Neuron (in vitro differentiated cells): Measurements from ENCODE around the gene EVA1B.

ENCODE experiments used
- H2AFZ ChIP-seq: one replicate; pipeline ENCODE4 v1.6.1; 2013; ENCODE audit warnings: low read depth, mild to moderate bottlenecking, inconsistent platforms, low read length, moderate library complexity
- H3K27me3 ChIP-seq: one replicate; pipeline ENCODE4 v1.6.1; 2013; ENCODE audit warnings: low read length; ENCODE audit not compliant: insufficient read depth
- H3K36me3 ChIP-seq: one replicate; pipeline ENCODE4 v1.6.1; 2013; ENCODE audit warnings: low read length; ENCODE audit not compliant: insufficient read depth
- H3K4me1 ChIP-seq: one replicate; pipeline ENCODE4 v1.6.1; 2013; ENCODE audit warnings: low read length; ENCODE audit not compliant: insufficient read depth
- H3K4me3 ChIP-seq: 2 replicates; pipeline ENCODE4 v1.5.1; 2013; ENCODE audit warnings: mild to moderate bottlenecking, low read length, moderate library complexity
- H3K9me3 ChIP-seq: one replicate; pipeline ENCODE4 v1.6.1; 2013; ENCODE audit warnings: low read length

The EVA1B gene

DNA sequence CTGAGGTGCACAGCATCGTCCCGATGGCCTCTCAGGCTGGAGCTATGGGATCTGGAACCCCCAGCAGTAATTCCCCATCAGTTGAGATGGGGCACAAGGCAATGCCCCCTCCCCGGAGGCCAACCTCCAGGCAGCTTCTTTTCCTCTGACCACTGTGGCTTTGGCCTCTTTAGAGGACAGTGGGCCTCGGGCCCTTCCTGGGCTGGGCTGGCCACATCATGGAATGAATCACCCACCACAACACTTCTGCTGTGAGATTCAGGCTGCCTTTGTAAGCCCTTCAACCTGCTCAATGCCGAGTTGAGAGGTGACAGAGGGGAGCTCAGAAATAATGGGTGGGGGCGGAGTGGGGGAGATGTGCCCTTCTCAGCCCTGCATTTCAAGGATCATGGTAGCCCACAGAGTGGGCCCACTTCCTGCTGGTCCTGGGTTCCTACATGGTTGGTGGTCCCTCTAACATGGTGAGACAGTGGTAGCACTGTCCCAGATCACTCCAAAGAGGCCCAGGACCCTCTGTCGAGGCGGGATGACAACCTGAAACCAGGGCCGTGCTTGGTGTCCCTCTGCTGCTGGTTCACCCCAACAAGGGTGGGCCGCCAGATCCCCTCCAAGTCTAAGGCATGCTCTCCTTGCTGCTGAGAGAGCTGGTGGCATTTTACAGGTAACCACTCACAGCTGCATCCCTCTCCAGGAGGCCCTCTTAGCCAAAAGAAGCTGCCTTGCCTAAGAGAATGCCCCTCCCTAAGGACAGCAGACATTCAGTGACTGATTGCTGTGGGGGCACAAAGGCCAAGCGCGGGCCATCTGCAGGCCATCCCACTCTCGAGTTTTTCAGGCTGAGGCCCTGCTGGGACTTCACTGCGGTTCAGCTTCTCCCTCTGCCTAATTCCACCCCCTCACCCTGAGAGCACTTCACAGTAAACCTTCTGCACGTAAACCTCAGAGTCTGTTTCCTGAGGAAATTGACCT is 29.7 kb upstream of the EVA1B start:
- Histone ChIP-seq H3K4me1 (peaks cover 29% of the 10 kb centered on the region), H3K9me3 (no peaks in the 10 kb centered on the region), H3K36me3 (peaks cover 55% of the 10 kb centered on the region)

DNA sequence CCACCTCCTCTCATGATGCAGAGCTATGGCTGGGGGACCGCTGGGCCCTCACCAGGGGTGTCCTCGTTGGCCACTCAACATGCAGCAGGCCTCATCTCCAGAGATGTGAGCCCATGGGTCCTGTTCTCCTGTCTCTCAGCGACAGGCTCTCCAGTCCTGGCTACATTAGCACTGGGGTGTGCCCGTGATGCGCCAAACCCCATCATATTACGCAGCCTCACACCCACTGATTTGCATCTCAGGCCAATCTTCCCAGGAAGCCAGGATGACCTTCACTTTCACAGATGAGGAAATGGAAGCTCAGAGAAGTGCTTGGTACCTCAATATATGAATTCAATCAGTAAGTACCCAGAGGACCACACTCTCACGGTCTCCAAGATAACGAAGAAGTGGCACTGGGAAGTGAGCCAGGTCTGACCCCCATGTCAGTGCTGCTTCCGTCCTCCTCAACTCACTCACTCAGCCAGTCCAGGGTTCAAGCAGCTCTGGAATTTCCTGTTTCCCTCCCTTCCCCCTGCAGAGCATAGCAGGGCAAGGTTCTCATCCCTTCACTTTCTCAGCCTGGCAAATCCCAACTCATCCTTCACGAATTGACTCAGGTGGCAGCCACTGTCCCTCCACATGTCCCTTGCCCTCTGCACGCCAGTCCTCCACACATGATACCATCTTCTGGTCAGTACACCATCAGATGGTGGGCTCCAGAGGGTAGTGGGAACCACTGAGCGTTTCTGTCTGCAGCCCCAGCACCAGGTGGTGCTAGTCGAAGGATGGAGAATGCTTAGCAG is 28.9 kb upstream of the EVA1B start:
- Histone ChIP-seq H3K36me3 (peaks cover 53% of the 10 kb centered on the region), H3K9me3 (no peaks in the 10 kb centered on the region), H2AFZ (no peak overlapping the region), H3K27me3 (no peaks in the 10 kb centered on the region), H3K4me3 (no peak overlapping the region), H3K4me1 (peaks cover 29% of the 10 kb centered on the region)

More for the DNA sequence above, 29.7 kb upstream of the EVA1B start:
- no peaks in the 10 kb centered on the region for H3K27me3 ChIP-seq
- H3K4me3 ChIP-seq: no peak overlapping the region
- H2AFZ ChIP-seq: no peak overlapping the region

DNA sequence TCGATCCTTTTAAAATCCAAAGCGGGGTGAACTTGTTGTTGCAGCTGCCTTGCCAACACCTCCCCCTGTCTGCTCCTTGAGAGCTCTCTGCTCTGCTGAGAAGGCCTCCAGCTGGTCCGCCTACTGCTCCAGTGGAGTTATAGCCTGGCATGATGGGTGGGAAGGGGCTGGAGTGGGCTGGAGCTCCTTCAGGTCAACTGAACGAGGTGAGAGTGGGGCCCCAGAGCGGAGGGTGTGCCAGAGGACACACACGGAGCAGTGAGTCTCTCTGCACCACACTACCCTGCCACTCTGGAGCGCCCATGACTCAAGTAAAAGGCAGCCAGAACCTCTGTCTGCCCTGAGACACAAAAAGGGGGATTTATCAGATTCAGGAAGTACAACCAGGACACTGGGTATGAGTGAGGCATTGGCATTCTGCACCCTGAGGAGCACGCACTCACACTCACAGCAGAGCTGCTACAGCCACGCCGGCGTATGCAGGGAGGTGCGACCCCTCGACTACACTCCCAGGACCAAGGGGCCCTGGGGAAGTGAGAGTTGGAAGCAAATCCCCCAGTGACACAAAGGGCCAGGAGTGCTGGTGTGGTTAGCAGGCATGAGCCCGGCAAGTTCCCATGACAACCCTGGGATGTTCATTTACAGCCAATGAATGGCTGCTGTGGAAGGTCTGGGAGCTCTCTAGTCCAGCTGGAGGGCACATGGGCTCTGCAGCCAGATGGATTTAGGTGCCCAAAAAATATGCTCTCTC is 28.0 kb upstream of the EVA1B start:
- Histone ChIP-seq H3K36me3 (peaks cover 56% of the 10 kb centered on the region), H3K9me3 (no peaks in the 10 kb centered on the region), H3K4me3 (no peak overlapping the region), H3K27me3 (no peaks in the 10 kb centered on the region), H3K4me1 (peaks cover 29% of the 10 kb centered on the region), H2AFZ (no peak overlapping the region)

DNA sequence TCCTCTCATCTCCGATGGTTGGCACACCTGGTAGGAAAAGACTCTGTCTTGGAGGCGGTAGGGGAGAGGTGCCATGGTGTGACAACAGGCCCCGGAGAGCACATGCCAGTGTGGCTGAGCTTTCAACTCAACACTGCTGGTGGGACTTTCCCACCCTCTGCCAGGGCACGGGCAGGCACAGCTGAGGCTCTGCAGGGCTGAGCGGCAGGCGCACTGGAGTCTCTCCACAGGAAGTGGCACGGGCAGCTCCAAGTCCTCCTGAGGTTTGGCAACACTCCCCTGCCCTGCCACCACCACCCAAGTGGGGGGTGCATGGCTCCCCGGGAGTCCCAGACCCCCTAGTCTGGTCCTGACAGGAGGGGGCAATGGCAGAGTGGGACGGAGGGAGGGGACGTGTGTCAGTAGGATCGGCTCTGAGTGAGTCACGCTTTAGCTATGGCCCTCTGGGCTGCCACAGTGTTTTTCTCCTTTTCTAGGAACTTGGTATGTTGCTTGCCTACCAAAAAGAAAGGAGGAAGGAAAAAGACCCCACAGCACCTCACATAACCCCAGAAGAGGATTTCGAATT is 27.3 kb upstream of the EVA1B start:
- Histone ChIP-seq H3K36me3 (peaks cover 56% of the 10 kb centered on the region), H3K27me3 (no peaks in the 10 kb centered on the region), H2AFZ (no peak overlapping the region), H3K4me1 (peaks cover 29% of the 10 kb centered on the region), H3K9me3 (no peaks in the 10 kb centered on the region), H3K4me3 (no peak overlapping the region)

DNA sequence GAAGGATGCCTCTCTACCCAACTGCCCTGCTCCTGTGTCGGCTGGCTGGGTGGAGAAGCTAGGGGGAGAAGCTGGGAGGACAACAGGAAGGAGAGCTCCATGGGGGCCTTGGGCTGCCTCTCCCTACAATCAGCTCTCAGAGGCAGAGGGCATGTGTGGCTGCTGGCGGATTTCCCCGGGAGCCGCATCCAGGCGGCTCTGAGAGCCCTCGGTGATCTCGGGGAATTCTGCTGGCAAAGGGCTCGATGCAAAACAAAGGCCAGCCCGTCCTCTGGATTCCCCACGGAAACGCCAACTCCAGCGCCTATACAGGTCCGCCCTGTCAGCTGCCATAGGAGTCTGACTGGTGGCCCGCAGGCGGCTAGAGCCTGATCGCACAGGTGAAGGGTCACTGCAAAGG is 26.4 kb upstream of the EVA1B start:
- no peak overlapping the region for H2AFZ ChIP-seq
- no peaks in the 10 kb centered on the region for H3K27me3 ChIP-seq
- peaks cover 54% of the 10 kb centered on the region for H3K36me3 ChIP-seq
- H3K4me3 ChIP-seq: no peak overlapping the region
- no peaks in the 10 kb centered on the region for H3K9me3 ChIP-seq
- peaks cover 29% of the 10 kb centered on the region for H3K4me1 ChIP-seq

DNA sequence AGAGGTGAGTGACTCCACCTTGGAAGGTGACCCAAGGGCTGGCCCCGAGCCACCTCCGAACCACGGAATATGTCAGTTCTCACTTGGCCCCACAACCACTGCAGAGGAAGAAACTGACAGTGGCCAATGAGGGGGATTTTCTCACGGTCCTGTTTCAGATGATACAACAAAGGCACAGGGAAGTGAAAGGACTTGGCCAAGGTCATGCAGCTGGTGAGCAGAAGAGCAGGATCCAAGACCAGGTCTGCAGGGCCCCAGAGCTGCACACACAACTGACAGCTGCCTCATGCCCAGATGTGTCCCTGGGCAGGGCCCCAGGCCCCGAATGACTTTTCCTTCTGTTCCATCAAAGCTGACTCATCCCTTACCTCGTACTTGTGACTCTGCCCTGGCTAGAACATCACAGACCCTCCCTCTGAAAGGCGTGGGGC is 25.8 kb upstream of the EVA1B start:
- H3K36me3 ChIP-seq: peaks cover 53% of the 10 kb centered on the region
- H2AFZ ChIP-seq: no peak overlapping the region
- H3K27me3 ChIP-seq: no peaks in the 10 kb centered on the region
- H3K9me3 ChIP-seq: no peaks in the 10 kb centered on the region
- H3K4me3 ChIP-seq: no peak overlapping the region
- H3K4me1 ChIP-seq: peaks cover 29% of the 10 kb centered on the region

DNA sequence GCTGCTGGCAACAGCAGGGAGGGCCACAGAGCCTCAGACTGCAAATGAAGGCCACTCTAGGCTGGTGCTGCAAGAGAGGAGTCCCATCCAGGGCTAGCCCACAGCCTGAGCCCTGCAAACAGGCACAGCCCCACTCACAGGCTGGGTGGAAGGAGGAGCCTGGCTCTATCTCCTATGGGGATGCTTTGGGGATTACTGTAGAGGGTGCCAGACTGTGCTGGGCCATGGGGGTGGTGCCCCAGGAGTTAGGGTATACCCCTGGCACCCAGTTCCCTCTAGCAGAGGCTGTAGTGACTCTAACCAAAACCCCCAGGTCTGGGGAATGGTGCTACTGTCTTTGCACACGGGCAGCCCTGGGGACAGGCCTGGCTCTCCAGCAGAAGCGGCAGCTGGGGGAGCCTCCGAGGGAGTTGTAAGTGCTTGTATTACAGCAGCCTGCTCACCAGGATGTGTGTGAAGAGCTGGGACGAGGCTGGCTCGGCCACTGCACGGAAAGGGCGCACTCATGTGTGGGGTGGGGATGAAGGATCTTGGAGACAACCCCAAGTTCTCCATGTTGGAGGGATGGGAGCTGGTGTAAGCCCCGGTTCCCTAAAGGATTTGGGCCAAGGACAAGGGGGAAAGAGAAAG is 23.4 kb upstream of the EVA1B start:
- Histone ChIP-seq H3K4me1 (peaks cover 14% of the 10 kb centered on the region), H3K4me3 (no peak overlapping the region), H2AFZ (no peak overlapping the region), H3K9me3 (no peaks in the 10 kb centered on the region), H3K27me3 (no peaks in the 10 kb centered on the region), H3K36me3 (peaks cover 48% of the 10 kb centered on the region)

DNA sequence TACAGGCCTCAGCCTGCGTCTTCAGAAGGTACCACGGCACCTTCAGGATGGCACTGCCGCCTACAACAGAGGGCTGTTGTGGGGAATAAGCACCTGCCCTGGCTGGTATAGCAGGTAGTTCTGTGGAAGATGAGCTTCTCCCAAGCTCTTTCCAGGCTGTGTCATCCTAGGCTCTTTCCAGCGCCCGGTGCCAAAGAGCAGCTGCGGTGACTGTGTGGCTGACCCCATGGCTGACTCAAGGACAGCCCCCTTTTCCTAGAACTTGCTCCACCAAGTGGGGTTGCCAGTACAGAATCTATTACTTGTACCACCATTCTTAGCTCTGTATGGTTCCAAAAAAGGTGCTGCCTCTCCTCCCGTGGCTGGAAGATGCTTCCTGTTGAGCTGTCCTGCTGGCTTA is 21.9 kb upstream of the EVA1B start:
- no peak overlapping the region for H3K4me3 ChIP-seq
- no peak overlapping the region for H2AFZ ChIP-seq
- H3K9me3 ChIP-seq: no peaks in the 10 kb centered on the region
- H3K27me3 ChIP-seq: no peaks in the 10 kb centered on the region
- H3K36me3 ChIP-seq: peaks cover 48% of the 10 kb centered on the region
- H3K4me1 ChIP-seq: peaks cover 3% of the 10 kb centered on the region

DNA sequence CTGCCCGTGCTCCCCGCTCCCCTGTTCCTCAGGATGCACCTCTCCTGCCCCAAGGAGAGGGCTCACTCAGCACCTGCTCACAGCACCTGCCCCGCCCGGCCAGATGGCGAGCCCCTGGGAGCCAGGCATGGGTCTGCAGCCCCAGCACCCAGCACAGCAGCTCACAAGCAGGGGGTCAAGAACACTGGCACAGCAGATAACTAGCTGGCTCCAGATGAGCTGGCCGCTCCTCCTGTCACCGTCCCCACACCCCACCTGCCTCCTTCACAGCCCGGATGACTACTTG is 20.9 kb upstream of the EVA1B start:
- H3K4me3 ChIP-seq: no peak overlapping the region
- no peaks in the 10 kb centered on the region for H3K4me1 ChIP-seq
- H3K9me3 ChIP-seq: no peaks in the 10 kb centered on the region
- no peaks in the 10 kb centered on the region for H3K27me3 ChIP-seq
- peaks cover 48% of the 10 kb centered on the region for H3K36me3 ChIP-seq
- no peak overlapping the region for H2AFZ ChIP-seq

DNA sequence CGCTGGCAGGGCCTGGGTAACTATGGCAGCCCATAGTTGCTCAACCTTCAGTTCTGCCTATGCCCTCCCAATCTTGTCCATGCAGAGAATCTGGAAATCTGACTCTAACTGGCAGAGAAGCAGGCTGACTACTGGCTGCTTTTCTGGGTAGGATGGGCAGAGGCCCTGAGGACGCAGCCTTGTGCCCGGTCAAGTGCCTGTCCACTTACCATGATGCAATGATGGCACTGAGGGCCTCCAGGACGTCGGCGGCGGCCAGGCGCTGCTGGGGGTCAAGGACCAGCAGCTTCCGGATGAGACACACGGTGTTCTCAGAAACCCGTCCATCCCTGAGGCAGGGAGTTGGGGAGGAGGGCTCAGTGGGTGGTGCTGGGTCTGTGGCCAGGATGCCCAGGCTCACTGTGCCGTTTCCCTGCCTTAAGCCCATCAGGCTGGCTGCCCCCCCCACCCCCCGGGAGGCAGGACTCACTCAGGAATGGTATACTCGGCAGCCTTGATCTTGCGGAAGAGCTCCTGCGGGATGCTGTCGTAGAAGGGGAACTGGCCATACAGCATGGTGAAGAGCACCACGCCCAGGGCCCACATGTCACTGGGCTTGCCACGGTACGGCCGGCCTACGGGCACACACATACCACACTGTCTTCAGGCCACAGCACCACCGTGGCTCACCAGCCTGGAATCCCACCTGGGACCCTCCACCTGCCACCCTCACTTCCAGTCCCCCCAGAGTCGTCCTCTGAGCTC is 20.4 kb upstream of the EVA1B start:
- no peak overlapping the region for H3K4me3 ChIP-seq
- no peaks in the 10 kb centered on the region for H3K9me3 ChIP-seq
- H3K36me3 ChIP-seq: peaks cover 44% of the 10 kb centered on the region
- H3K27me3 ChIP-seq: no peaks in the 10 kb centered on the region
- no peaks in the 10 kb centered on the region for H3K4me1 ChIP-seq
- no peak overlapping the region for H2AFZ ChIP-seq

DNA sequence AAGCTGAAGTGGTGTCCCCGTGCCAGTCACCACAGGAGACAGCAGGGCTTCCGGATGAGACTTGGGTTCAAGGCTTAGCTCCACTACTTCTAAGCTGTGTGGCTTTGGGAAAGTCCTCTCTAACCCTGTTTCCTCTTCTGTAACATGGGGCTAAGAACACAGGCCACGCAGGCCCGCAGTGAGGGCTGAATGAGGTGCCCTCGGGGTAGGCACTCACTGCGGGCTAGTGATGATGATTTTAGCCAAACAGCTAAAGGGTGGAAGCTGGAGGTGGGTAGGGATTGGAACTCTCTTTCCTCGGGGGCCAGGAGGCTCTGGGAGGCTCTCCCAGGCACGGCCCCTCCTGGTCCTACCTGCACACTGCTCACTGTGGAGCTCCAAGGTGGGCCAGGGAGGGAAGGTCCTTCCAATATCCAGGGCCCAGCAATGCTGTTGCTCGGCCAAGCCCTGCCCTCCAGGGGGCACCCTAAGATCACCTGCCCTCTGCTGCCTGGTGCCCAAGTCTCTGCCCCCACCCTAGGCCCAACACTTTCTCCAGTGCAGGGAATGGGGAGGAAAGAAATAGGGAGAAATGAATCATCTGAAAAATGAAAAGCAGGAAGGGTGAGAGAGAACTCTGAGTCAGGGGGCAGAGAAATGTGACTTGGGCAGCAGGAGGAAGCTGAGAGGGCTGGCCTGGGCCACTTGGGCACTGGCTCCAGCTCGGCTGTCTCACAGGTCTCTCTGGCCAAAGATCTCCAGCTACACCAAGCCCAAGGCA is 19.2 kb upstream of the EVA1B start:
- no peaks in the 10 kb centered on the region for H3K27me3 ChIP-seq
- H3K9me3 ChIP-seq: no peaks in the 10 kb centered on the region
- H3K4me1 ChIP-seq: no peaks in the 10 kb centered on the region
- peaks cover 35% of the 10 kb centered on the region for H3K36me3 ChIP-seq
- no peak overlapping the region for H3K4me3 ChIP-seq
- H2AFZ ChIP-seq: no peak overlapping the region
